HG02571 (cell line): Measurements from ENCODE around the gene TBC1D17.

Experiments
- ATAC-seq: cut with Tn5 transposase; IDR thresholded peaks from one replicate; pipeline ENCODE4 v1.9.1; 2021; ENCODE audit warnings: mild to moderate bottlenecking, moderate library complexity; ENCODE audit not compliant: unreplicated experiment

Gene TBC1D17

DNA sequence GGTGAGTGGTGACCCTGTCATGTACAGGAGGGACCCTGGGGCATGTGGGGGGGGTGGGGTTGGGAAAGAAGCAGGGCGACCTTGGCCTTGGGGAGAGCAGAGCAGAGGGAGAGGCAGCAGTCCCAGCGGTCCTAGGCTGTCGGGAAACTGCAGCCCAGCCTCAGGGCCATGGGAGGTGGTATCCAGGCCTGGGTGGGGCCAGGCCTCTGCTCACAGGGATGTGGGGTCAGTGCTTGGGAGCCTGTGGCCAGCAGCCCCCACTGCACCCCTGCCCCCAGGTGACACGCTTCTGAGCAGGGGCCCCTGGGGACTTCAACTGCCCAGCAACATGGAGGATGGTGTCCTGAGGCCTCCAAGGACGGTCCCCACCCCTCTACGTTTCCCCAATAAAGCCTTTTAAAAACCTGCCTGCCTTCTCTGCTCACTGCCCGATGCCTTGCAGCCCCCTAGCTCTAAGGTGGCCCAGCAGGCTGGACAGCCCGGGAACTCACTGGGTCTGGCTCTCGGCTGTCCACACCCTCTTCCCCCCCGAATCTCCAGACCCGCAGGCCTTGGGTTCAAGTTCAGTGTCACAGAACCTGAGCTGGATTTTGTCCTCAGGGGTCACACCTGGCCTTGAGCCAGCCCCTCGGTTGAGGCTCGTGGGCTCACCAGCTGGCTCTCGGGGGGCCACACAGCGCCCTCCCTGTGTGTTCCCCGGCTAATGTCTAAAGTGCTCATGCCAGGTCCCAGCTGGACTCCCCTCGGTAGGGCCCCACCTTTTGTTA is 17.0 kb upstream of the TBC1D17 start:
- ATAC-seq = no peak

DNA sequence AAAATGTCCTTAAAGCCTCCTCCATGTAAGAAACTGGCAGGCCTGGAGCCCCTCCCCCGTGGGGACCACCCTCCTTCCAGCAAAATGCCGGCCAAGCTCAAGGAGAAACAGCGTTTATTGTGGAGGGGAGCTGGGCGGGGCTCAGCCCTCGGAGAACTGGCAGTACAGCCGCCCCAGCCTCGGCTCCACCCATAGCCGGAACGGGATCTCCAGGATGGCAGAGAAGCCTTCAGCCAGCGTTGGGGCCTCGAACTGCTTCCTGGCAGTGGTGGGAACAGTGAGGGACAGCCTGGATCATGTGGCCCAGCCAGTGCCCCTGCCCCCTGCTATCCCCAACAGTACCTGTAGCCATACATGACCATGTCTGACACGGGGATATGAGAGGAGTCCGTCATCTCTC is 16.4 kb upstream of the TBC1D17 start:
- ATAC-seq = no peak

DNA sequence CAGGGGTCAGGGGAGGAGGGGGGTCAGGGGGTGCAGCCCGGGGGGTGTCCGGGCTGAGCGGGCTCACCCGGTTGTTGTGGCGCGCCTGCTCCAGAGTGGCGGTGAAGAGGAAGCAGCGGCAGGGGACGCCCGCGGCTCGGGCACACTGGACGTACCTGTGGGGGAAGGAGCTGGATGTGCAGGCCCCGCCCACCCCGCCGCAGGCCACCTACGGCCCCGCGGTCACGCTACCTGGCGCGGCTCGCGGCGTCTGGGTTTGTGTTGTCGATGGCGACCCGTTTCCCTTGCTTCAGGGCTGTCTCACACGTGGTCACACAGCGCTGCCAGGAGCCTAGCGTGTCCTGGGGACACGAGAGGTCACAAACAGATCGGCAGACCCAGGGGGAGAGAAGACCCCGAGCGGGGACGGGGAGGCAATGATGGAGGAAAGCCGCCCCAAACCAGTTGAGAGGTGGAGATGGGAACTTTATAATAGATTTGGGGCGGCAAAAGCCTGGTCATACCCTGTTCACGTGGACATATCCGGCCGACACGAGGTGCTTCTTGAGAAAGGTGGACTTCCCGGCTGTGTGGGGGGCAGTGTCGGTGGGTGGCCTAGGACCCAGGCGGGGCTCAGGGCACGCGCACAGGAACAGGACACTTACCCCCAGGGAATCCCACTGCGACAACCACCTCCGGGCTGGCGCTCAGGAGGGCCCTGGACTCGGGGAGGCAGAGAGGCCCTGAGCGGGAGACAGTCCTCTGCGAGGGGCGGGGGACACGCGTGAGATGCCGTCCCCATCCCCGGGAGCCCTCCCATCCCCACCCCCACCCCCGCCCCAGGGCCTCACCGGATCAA is 15.7 kb upstream of the TBC1D17 start:
- ATAC-seq = no peak

DNA sequence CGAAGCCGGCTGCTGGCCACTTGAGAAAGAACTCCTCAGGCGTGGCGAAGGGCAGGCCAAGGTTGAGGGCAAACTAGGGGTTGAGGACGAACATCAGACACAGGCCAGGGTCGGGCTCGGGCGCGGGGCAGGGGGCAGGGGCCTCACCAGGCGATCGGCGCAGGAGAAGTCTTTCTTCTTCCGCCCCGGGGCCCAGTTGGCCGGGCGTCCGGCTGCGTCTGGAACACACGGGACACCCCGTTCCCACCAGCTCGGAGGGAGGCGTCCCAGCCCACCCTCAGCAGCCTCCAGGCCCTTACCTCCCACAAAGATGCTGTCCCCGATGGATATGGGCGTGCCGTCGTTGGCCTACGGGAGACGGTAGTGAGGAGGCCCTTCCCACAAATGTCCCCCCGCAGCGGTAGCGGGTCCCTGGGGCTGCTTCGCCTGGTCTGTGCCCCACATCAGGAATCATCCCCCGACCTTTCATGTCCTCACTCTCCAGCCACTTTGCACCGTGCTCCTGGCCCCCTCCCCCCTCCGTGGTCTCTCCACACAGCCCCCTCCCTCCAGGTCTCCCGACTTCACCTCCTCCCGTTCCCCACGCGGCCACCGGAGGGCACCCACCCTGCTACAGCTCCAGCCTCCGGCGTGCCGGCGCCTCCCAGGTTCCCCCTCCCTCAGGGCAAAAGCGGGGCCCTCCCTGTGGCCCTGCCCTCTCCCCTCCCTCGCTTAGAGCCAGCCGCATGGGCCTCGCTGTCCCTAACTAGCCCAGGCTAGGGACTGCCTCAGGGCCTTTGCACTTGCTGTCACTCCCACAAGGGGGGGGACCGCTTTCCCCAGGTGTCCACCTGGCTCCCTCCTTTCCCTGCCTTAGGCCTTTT is 14.9 kb upstream of the TBC1D17 start:
- no peak for ATAC-seq

DNA sequence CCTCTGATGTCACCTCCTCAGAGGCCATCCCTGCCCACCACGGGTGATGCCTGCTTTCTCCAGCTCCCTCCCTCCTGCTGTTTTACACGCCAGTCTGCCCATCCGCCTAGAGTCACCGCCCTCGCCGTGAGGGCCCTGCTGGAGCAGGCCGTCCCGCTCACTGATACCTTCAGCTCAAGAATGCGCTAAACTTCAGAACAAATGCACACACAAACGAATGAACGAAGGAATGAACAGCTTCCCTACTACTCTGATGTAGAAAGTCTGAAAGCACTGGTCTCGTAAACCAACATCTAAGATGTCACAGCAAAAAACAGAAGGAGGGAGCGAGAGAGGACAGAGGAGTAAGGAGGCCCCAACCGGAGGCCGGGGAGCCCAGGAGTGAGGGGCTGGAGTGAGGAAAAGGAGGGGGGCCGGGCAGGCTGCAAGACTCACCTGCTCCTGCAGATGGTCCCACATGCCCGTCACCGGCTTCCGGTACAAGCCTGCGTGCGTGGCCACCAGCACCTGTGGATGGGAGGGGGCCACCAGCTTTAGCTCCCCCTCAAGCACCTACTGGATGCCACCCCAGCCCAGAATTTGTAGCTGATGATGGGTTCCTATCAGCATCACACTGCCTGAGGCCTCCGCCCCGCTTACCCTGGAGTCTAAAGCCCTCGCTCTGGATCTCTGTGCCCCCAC is 14.1 kb upstream of the TBC1D17 start:
- ATAC-seq = no peak

- no peak for ATAC-seq
Measured at GRCh38 chr19:49863935-49864320, 13.6 kb upstream of the TBC1D17 start.

DNA sequence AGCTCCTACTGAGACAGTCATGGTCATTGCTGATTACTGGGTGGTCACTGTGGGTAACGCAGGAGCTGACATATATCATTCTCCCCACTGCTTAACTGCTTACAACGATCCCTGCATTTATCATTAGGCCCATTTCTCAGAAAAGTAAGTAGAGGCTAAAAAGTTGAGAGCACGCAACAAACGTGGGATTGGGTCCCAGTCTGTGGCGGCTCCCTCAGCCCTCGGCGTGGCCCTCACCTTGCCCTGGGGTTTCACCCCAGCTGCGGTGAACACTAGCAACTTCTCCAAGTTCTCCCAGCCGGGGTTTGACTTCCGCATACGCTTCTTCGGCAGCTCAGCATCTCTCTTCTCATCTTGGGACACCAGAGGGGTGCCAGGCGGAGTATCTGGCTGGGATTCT is 12.6 kb upstream of the TBC1D17 start:
- no peak for ATAC-seq

DNA sequence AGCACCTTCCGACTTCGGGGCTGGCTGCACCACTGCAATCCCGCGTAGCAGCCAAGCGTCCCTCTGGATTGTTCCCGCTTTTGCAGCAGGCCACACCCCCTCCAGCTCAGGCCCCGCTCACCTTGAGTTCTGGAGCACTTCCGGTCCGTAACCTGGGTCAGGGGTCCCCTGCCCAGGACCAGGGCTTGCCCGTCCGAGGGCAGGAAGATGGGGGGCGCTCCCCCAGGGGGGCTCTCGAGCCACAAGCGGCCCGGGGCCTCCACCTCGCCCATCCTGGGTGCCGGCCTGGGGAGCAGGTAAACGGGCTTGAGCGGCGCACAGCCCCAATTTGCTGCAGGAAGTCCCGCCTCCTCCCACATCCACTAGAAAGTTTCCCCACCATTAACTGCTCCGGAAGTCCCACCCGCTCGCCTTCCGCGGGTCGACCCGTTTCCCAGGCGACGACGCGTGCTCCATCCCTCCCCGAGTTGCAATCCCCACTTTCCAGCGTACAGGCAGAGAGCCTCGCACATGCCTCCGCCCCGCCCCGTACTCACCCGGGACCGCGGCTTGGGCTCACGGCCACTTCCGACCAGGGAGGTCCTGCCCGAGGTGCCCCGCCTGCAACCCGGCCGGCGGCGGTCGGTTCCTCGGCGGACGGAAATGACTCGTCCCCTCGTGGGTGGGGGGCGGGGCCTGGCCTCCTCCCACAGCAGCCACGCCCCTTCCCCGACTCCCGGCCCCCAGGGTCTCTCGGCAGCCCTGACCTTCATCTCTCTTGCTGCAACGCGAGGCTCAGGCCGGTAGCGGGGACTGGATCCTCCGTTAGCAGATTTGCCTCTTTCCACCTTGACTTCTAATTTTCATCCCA is 10.3 kb upstream of the TBC1D17 start, which contains the start of gene PNKP:
Gene PNKP (minus strand): TSS at position 644 of the 850 bp plus-strand sequence. CDS start 372 bp downstream, at position 272.
- ATAC-seq = peak; percentile 32

DNA sequence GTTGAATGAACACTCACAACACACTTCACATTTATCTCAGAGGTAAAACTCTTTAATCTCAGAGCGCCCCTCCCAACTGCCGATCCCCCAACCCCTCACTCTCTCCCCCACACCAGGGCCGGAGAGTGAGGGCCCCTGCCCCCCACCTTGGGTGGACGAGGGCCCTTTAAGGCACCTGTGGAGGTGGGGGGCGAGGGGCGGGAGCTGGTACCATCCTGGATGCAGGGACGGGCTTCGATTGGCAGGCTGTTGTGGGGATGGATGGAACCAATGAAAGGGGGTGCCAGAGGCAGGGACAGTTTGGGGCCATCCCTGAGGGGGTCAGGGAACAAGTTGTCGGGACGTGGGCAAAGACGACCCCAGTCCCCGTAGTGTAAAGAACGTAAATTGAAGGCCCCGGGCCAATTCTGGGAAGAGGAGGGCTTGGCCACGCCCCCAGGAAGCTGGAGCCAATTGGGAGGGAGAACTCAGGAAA is 8.5 kb upstream of the TBC1D17 start:
- peak; percentile 1 for ATAC-seq

DNA sequence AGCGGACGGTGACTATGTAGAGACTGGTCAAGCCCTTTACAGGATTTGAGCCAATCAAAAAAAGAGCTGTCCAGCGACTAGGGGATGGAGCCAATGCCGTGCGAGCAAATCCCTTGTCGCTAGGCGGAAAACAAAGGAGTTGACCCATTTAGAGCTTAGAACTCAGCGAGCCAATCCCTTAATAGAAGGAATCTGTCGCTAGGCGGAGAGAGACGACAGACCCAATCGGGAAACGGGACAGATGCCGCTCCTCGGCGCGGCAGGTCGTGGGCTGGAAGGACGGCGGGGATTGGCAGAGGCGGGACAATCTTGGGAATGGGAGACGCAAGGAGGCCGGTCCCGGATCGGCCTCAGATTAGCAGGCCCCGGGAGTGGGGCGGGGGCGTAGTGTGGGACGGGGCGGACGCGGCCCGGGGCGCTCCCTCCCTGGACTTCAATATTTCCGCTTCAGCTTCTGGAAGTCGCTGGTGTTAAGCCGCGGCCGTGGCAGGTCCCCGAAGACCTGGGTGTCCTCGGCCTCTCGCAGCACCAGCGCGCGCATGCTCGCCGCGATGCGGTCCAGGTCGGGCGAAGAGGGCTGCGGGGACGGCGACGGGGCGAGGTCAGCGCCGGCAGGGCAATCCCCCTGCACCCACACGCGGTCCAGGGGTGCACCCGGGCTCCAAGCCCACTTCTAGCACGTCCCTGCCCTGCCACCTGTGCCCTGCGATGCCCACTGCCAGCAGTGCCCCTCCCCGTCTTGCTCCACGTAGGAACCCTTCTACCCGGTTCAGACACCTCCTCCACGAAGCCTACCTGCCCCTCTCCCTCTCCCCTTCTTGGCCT is 7.8 kb upstream of the TBC1D17 start:
- ATAC-seq = peak; percentile 63

GRCh38 chr19:49870309-49870901 is 7.1 kb upstream of the TBC1D17 start:
- ATAC-seq = no peak

DNA sequence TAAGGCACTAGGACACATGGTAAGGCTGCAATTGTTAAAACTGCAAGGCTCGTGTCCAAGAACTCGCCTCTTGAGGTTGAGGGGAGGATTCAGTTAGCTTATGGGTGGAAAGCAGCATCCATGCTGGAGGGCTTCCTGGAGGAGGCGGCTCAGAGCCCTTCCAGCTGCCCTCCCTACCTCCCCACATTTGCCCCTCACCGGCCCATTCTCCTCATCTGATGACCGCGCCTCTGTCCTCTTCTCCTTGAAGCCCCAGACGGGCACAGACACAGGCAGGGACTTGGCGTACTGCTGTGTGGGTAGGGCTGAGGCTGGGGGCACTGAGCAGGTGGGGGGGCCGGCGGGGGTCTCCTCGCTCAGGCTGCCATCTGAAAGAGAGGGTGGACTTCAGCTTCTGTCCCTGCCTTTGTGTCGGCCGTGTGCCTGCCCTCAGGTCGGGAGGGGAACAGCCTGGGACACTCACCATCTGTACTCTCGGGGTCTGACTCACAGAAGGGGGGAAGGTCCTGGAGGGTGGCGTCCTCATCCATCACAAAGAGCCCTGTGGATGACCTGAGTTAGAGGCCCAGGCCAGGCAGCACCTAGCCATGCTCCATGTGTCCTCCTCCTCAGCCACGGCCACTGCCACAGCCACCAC is 6.0 kb upstream of the TBC1D17 start:
- no peak for ATAC-seq

GRCh38 chr19:49872245-49873128 is 5.0 kb upstream of the TBC1D17 start:
- ATAC-seq = no peak

DNA sequence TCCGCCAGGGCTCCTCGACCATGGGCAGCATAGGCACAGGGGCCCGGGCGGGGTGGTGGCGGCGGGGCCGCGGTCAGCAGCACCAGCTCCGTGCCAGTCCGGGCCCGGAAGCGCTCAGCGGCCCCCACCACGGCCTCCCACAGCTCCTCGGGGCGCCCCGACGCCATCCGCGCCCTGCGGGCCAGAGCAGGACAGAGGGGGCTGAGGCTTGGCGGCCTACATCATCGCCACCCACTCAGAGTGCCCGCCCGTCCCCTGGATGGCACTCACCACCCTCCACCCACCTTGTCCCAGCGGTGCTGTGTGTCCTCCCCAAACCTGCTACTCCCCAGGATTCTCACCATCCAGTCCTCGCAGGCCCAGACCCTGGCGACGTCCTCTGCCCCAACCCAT is 4.4 kb upstream of the TBC1D17 start:
- ATAC-seq = no peak

GRCh38 chr19:49873834-49874233 is 3.7 kb upstream of the TBC1D17 start:
- ATAC-seq = no peak

DNA sequence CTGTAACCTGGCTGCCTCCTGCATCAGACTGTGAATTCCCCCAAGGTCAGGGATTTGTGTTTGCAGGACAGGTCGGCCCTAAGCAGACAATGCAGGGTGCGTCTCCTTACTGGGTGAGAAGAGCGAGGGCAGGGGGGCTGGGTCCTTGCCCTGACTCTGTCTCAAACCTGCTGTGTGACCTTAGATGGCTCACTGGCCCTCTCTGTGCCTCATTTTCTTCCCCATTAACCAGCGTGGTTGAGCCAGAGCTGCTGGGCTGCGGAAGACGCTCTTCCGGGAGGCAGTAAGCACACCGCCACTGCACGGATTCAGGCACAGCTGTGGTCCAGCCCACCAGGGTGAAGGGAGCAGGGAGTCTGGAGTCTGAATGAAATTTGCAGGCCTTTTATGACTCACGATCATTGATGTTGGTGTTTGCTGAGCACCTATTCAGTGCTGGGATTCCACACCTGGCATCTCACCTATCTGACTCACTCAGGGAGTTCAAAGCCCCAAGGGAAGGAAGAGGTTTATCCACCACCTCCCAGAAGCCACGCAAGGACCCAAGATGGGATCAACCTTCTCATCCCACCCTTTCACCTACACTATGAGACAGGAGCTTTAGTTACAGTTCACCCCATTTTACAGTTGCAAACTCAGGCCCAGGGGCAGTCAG is 2.9 kb upstream of the TBC1D17 start:
- no peak for ATAC-seq
